NCI-H1694 treated with DMSO at 0.1 percent for 48 hours (cell line): ENCODE measurements around the gene ARHGEF33.

Experiments used
- DNase-seq: peaks from one replicate; lab custom pipeline; 2025; lab: John Stamatoyannopoulos, UW

The ARHGEF33 gene

DNA sequence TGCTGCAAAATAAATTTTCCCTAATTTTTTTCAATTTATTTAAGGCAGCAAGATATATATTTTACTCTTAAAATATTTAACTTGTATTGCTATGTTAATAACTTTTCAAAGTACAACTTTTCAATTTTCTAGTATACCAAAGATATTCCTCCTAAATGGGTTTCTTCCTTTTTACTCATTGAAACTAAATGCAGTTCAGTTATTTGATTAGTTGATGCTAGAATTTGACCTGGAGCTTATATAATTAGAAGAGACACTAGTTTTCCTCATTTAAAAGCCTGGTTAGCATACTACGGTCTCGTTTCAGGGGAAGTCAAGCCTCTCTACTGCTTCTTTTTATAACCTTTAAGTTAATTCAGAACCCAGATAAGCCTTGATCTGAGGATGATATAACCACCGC lies at the start of gene ARHGEF33:
Gene ARHGEF33 (plus strand): TSS at position 301 of the 400 bp plus-strand sequence. CDS start 29,573 bp downstream, outside the sequence.
- DNase-seq = no peak

DNA sequence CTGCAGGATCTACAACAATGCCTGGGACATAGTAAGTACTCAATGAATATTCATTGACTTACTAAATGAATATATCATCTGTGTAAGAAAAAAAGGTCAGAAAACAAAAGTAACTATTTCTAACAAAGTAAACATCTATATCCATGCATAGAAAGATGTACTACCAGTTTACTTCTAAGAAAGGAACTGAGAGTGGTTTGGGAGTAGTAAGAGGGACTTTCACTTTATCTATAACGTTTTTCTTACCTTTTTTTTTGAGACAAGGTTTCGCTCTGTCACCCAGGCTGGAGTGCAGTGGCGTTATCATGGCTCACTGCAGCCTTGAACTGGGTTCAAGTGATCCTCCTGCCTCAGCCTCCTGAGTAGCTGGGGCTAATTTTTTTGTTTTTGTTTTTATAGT lies 39.6 kb upstream of the ARHGEF33 start:
- DNase-seq = no peak

- no peak for DNase-seq
Observed at GRCh38 chr2:38856165-38856564, 33.5 kb upstream of the ARHGEF33 start.

DNA sequence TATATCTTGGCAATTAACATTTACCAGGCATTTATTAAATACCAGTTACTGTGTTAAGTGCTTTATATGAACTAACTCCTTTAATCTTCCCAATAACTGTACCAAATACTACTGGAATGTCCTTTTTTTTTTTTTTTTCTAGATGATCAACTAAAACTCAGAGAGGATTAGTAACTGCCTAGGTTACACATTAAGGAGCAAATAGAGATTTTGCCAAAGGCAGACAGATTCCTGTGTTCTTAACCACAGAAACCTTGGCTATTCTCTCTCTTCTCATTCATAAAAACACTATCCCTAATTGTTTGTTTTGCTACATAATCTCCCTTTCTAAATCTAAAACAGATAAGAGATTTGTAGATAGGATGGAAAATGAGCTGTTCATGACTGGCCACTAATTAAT lies 27.2 kb upstream of the ARHGEF33 start:
- no peak for DNase-seq

DNA sequence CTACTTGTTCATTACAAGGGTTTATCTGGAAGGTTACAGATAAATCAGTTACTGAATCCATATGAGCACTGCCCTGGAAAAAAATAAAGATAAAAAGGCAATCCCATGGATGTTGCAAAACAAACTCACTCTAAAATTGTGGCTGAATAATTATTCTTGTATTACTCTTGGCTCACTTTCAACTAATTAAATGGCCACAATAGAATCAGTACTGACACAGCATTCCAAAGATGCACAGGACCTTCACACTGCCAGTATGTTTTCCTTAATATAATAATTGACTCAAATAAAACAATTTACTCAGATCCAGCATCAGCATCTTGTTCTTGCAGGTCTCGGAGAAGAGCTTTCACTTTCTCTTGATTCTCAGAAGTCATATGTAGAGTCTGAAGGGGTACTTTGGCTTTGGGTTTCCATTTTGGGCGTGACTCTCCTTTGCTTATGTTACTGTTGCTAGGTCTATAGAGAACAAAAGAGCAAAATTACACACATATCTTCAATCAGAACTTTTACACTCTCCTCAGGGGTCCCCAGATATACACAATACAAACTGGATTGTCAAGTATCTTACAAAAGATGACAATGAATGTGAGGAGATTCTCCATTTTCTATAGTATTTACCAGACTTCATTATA lies 26.5 kb upstream of the ARHGEF33 start:
- no peak for DNase-seq

- DNase-seq = no peak
Observed at GRCh38 chr2:38866773-38867443, 22.8 kb upstream of the ARHGEF33 start.

DNA sequence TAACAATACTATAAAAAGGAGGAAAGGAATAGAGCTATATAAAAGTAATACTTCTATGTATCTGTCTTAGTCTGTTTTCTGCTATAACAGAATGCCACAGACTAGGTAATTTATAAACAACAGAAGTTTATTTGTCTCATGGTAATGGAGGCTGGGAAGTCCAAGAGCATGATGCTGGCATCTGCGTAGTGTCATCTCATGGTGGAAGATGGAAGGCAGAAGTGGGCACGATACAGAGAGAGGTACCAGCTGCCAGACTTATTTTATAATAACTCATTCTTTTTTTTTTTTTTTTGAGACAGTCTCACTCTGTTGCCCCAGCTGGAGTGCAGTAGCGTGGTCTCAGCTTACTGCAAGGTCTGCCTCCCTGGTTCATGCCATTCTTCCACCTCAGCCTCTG lies 18.2 kb upstream of the ARHGEF33 start:
- no peak for DNase-seq

GRCh38 chr2:38873763-38874162 lies 15.9 kb upstream of the ARHGEF33 start:
- DNase-seq = no peak

DNA sequence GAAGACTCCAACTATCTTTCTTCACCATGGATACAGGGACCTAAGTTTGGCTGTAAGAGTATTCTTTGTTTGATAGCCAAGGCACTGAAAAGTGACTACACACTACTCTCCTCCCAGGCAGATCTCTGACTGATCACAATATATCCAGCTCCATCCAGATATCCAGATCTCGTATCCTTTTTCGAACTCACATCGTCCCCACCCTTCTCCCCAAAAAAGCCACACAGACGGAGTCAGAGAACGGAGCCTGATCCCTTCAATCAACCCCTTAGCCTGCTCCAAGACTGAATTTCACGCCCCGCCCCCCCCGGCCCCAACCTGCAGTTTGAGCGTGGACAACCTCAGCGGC lies 14.5 kb upstream of the ARHGEF33 start:
- DNase-seq = peak; percentile 1

- DNase-seq = peak; percentile 40
Observed at GRCh38 chr2:38875576-38876367, 13.9 kb upstream of the ARHGEF33 start, which contains the start of the genes DHX57 and MORN2. Gene DHX57, minus strand, starts transcription at chr2:38875934. Its CDS starts 7,529 bp downstream, at chr2:38868405. Gene MORN2, plus strand, starts transcription at chr2:38875976.

- DNase-seq = no peak
Observed at GRCh38 chr2:38876407-38876806, 13.3 kb upstream of the ARHGEF33 start.

- no peak for DNase-seq
Observed at GRCh38 chr2:38886063-38886462, 3.6 kb upstream of the ARHGEF33 start.

- no peak for DNase-seq
Observed at GRCh38 chr2:38887347-38887746, 2.3 kb upstream of the ARHGEF33 start.

- DNase-seq = no peak
Observed at GRCh38 chr2:38887902-38888554, 1.6 kb upstream of the ARHGEF33 start.

GRCh38 chr2:38889045-38889444 lies 630 bp upstream of the ARHGEF33 start:
- no peak for DNase-seq

GRCh38 chr2:38892819-38893218 lies 3.1 kb downstream of the ARHGEF33 start:
- DNase-seq = no peak

DNA sequence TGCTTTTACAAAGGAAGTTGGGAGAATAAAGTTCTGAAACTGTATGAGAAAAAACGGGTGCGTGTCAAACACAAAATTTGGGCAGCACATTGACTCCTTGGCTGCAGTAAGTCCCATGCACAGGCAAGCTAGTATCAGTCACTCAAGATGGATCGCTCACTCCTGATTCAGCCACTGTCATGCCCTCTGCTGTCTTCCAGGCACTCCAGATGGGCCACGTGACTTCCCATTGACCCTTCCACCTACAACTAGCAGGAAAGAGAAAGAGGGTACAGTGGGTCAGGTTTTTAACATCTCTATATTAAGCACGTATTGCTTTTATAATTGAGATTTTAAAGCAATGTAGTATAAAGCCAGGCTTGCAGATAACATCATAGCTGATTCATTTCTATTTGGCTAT lies 8.6 kb downstream of the ARHGEF33 start:
- DNase-seq = no peak

DNA sequence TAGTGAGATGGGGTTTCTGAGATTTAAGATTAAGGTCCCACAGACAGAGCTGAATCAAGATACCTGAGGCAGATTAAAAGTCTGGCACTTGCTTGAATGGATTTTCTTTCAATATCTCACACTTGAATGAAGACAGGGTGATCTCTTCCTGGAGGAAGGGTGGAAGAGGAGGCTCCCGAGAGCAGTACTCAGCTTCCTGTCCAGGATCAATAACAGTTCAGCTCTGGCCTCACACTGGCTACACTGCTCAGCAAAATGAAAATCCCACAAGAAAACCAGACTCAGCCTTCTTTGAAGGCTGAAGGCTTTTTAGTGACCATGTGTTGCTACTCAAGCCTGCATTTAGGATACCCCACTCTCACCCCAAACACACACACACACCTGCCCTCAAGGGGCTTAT lies 11.1 kb downstream of the ARHGEF33 start:
- no peak for DNase-seq

- DNase-seq = no peak
Observed at GRCh38 chr2:38905251-38905650, 15.6 kb downstream of the ARHGEF33 start.

DNA sequence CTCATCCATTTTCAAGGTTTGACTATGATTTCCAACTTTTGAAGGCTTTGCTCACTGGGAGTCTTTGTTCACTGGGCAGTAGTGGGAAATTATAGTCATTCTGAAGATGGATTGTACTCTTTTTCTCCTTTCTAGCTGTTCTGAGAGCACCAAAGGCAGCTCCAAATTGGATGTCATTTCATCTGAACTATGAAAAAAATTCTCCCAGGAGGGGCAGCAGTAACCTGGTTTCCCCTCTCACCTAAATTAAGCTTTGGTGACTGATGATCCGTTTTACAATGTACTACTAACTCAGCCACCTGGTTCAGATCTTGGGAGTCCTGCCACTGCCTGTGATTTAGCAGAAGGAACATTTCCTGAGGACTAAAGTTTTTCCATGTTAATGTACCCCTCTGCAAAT lies 17.6 kb downstream of the ARHGEF33 start:
- no peak for DNase-seq

GRCh38 chr2:38907743-38908562 lies 18.3 kb downstream of the ARHGEF33 start:
- DNase-seq = no peak

DNA sequence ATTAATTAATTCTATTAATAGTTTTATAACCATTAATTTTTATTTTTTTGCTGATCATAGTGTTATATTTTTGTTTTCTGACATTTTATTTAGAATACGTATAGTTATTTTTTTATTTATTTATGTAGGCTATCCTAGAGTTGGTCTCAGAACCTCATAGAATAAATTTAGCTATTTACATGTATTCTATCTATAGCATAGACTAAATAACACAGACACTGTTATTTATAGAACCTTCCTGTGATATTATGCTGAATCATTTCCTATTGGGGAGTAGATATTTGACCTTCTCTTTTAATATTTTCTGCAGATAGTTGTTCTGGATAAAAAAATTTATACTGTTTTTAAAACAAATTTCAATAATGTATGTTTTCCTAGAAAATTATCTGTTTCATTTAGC lies 20.2 kb downstream of the ARHGEF33 start:
- DNase-seq = no peak
